Measurements from ENCODE around the gene AKT2.

AKT2 gene

GRCh38 chr19:40249201-40249600 is 35.9 kb downstream of the AKT2 start:
- DNase-seq, result no peak

GRCh38 chr19:40247735-40248262 is 37.3 kb downstream of the AKT2 start:
- no peak for DNase-seq

- DNase-seq, result no peak
These were observed 38.0 kb downstream of the AKT2 start for GRCh38 chr19:40247178-40247577.

- no peak for DNase-seq
These were observed 38.7 kb downstream of the AKT2 start for GRCh38 chr19:40246292-40247073.

GRCh38 chr19:40245506-40246128 is 39.5 kb downstream of the AKT2 start:
- DNase-seq, result no peak

GRCh38 chr19:40244579-40245317 is 40.4 kb downstream of the AKT2 start:
- DNase-seq, result no peak

GRCh38 chr19:40243181-40243580 is 42.0 kb downstream of the AKT2 start:
- DNase-seq, result no peak

GRCh38 chr19:40242480-40242879 is 42.7 kb downstream of the AKT2 start:
- DNase-seq, result no peak

GRCh38 chr19:40241809-40242384 is 43.2 kb downstream of the AKT2 start:
- no peak for DNase-seq

- no peak for DNase-seq
These were observed 43.9 kb downstream of the AKT2 start for GRCh38 chr19:40241125-40241808.

- no peak for DNase-seq
These were observed 44.8 kb downstream of the AKT2 start for GRCh38 chr19:40240332-40240731.

- DNase-seq, result no peak
These were observed 45.5 kb downstream of the AKT2 start for GRCh38 chr19:40239415-40240226.

- no peak for DNase-seq
These were observed 46.4 kb downstream of the AKT2 start for GRCh38 chr19:40238775-40239174.

- no peak for DNase-seq
These were observed 47.4 kb downstream of the AKT2 start for GRCh38 chr19:40237791-40238190.

GRCh38 chr19:40236366-40236765 is 48.8 kb downstream of the AKT2 start:
- DNase-seq, result no peak

- no peak for DNase-seq
These were observed 49.2 kb downstream of the AKT2 start for GRCh38 chr19:40236026-40236355.

- DNase-seq, result no peak
These were observed 49.7 kb downstream of the AKT2 start for GRCh38 chr19:40235238-40236025.

- DNase-seq, result no peak
These were observed 50.5 kb downstream of the AKT2 start for GRCh38 chr19:40234429-40235237.

- DNase-seq, result no peak
These were observed 51.2 kb downstream of the AKT2 start for GRCh38 chr19:40233811-40234389.

Data from GDM1 (cell line).